ENCODE results near the gene BABAM2. TPM values are rescaled to one million over a fixed set of nuclear protein-coding genes. Genes with fewer than 3 reads are reported as not detected.
"Not testable (repeated sequence)": the region's sequence is repeated elsewhere in the genome, so short reads cannot be mapped to it uniquely, and the experiment has no call there.

The BABAM2 gene
- polyA plus RNA-seq, 3 donors: 33.2 to 52.8 (median 49.3) TPM

DNA sequence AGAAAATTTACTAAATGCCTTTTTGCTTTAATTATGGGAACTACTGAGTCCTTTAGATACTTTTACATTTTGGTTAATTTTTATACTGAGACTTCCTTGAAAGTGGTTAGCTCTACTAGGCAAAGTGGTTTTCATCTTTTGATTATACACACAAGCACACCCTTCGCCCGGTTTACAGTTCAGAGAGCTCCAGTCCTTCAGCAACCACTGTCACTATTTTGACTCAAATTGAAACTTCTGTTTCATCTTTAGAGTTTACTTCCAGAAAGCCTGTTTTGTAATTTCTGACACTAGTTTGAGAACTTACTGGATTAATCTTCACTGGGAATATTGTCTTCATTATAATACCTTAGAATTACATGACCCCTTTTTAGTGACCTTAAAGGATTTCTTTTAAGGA lies 361.8 kb downstream of the BABAM2 start:
- intact Hi-C loops (cut with micrococcal nuclease): no loop called here
- H3K9me3 ChIP-seq (replicated peaks in 1 of 2; ENCODE audit: control insufficient read depth in 1 of 2, insufficient read depth in 1 of 2, low read length in 2 of 2): no peaks in the 10 kb centered on the region

DNA sequence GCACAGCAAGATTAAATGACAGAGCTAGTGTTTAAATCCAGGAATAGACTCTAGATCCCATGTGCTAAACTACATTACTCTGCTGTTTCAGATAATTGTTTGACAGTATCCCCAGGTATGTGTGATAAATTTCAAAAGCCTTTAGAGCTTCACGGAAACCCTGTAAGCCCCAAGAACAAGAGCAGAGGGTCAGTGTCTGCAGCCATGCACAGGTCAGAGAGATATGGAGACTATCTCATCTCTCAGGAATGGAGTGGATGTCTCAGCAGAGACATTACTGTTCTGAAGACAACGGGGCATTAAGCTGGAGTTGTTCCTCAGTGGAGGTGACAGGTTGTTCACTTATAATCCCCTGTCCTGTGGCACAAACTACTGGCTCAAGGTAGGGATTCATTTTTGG lies 363.0 kb downstream of the BABAM2 start:
- H3K9me3 ChIP-seq (replicated peaks in 1 of 2; ENCODE audit: control insufficient read depth in 1 of 2, insufficient read depth in 1 of 2, low read length in 2 of 2): no peaks in the 10 kb centered on the region
- no peak overlapping the region for H3K9ac ChIP-seq (ENCODE audit: insufficient read depth, low read length, poor library complexity, severe bottlenecking)
- Mint-ChIP-seq H3K27ac (no peak overlapping the region), H3K36me3 (peaks cover 17 to 29% of the 10 kb centered on the region in 2 donors), H3K4me3 (no peak overlapping the region), H3K9me3 (peaks cover 0 to 8% (median 0%) of the 10 kb centered on the region in 7 donors), H3K4me1 (peaks cover 6% of the 10 kb centered on the region), H3K27me3 (ENCODE audit: low read depth in 3 of 3) (peaks cover 0 to 4% (median 3%) of the 10 kb centered on the region in 3 donors)
- no peaks in the 10 kb centered on the region for H3K4me1 ChIP-seq (ENCODE audit: control insufficient read depth in 1 of 2, insufficient read depth in 2 of 2, low read length in 2 of 2)
- no peaks in the 10 kb centered on the region for H3K79me2 ChIP-seq (ENCODE audit: insufficient read depth, low read length)
- 100% methylated on average over 2 of the region's 2 CpGs for WGBS (ENCODE audit: insufficient coverage)
- no peak for TF ChIP-seq CTCF (IDR thresholded peaks at IDR 0.05)
- no peak overlapping the region for H3K4me2 ChIP-seq (replicated peaks; ENCODE audit: extremely low read depth, low read length, poor library complexity, severe bottlenecking)
- no peak for DNase-seq
- H3K27ac ChIP-seq (ENCODE audit: low read depth in 1 of 2, low read length in 2 of 2): no peak overlapping the region
- no peaks in the 10 kb centered on the region for H3K27me3 ChIP-seq (ENCODE audit: control insufficient read depth in 2 of 2, insufficient read depth in 2 of 2, low read length in 2 of 2)
- H3K36me3 ChIP-seq (replicated peaks in 1 of 2; ENCODE audit: control insufficient read depth in 1 of 2, insufficient read depth in 2 of 2, low read length in 2 of 2): peaks cover 0 to 11% of the 10 kb centered on the region in 2 donors
- no peaks in the 10 kb centered on the region for H4K20me1 ChIP-seq (ENCODE audit: insufficient read depth, low read length)
- no peak overlapping the region for H3K4me3 ChIP-seq (replicated peaks in 1 of 3; ENCODE audit: low read depth in 2 of 3, low read length in 3 of 3)
- intact Hi-C loops (cut with micrococcal nuclease): no loop called here
- H2AFZ ChIP-seq (ENCODE audit: insufficient read depth, low read depth, low read length, poor library complexity, severe bottlenecking): no peak overlapping the region

More for the DNA sequence above, 361.8 kb downstream of the BABAM2 start:
- Histone ChIP-seq H4K20me1 (ENCODE audit: insufficient read depth, low read length) (no peaks in the 10 kb centered on the region), H3K4me1 (ENCODE audit: control insufficient read depth in 1 of 2, insufficient read depth in 2 of 2, low read length in 2 of 2) (no peaks in the 10 kb centered on the region), H3K36me3 (replicated peaks in 1 of 2; ENCODE audit: control insufficient read depth in 1 of 2, insufficient read depth in 2 of 2, low read length in 2 of 2) (peaks cover 0 to 14% of the 10 kb centered on the region in 2 donors), H3K9ac (ENCODE audit: insufficient read depth, low read length, poor library complexity, severe bottlenecking) (no peak overlapping the region), H3K79me2 (ENCODE audit: insufficient read depth, low read length) (no peaks in the 10 kb centered on the region), H3K27ac (ENCODE audit: low read depth in 1 of 2, low read length in 2 of 2) (no peak overlapping the region), H3K4me3 (replicated peaks in 1 of 3; ENCODE audit: low read depth in 2 of 3, low read length in 3 of 3) (no peak overlapping the region), H2AFZ (ENCODE audit: insufficient read depth, low read depth, low read length, poor library complexity, severe bottlenecking) (no peak overlapping the region), H3K4me2 (replicated peaks; ENCODE audit: extremely low read depth, low read length, poor library complexity, severe bottlenecking) (no peak overlapping the region), H3K27me3 (ENCODE audit: control insufficient read depth in 2 of 2, insufficient read depth in 2 of 2, low read length in 2 of 2) (no peaks in the 10 kb centered on the region)
- H3K4me3 Mint-ChIP-seq: no peak overlapping the region
- H3K27ac Mint-ChIP-seq: no peak overlapping the region
- WGBS (ENCODE audit: insufficient coverage): 63% methylated on average over 2 of the region's 2 CpGs
- peaks cover 11% of the 10 kb centered on the region for H3K4me1 Mint-ChIP-seq
- peaks cover 0 to 7% (median 0%) of the 10 kb centered on the region in 7 donors for H3K9me3 Mint-ChIP-seq
- peaks cover 0 to 2% (median 2%) of the 10 kb centered on the region in 3 donors for H3K27me3 Mint-ChIP-seq (ENCODE audit: low read depth in 3 of 3)
- DNase-seq: no peak
- peaks cover 24 to 32% of the 10 kb centered on the region in 2 donors for H3K36me3 Mint-ChIP-seq
- TF ChIP-seq CTCF (IDR thresholded peaks at IDR 0.05): no peak

GRCh38 chr2:28255231-28255630 lies 364.7 kb downstream of the BABAM2 start:
- H3K4me3 ChIP-seq (replicated peaks in 1 of 3; ENCODE audit: low read depth in 2 of 3, low read length in 3 of 3): not testable (repeated sequence)

More at GRCh38 chr2:28255231-28255630, 364.7 kb downstream of the BABAM2 start:
- H3K4me3 Mint-ChIP-seq; H3K27me3 Mint-ChIP-seq (ENCODE audit: low read depth in 3 of 3); H3K27ac ChIP-seq (ENCODE audit: low read depth in 1 of 2, low read length in 2 of 2); DNase-seq; H2AFZ ChIP-seq (ENCODE audit: insufficient read depth, low read depth, low read length, poor library complexity, severe bottlenecking); H3K4me2 ChIP-seq (replicated peaks; ENCODE audit: extremely low read depth, low read length, poor library complexity, severe bottlenecking); H3K36me3 ChIP-seq (replicated peaks in 1 of 2; ENCODE audit: control insufficient read depth in 1 of 2, insufficient read depth in 2 of 2, low read length in 2 of 2); H3K9ac ChIP-seq (ENCODE audit: insufficient read depth, low read length, poor library complexity, severe bottlenecking); H3K4me1 ChIP-seq (ENCODE audit: control insufficient read depth in 1 of 2, insufficient read depth in 2 of 2, low read length in 2 of 2); H3K4me1 Mint-ChIP-seq; H3K9me3 ChIP-seq (replicated peaks in 1 of 2; ENCODE audit: control insufficient read depth in 1 of 2, insufficient read depth in 1 of 2, low read length in 2 of 2); H3K79me2 ChIP-seq (ENCODE audit: insufficient read depth, low read length); intact Hi-C loops (cut with micrococcal nuclease); H4K20me1 ChIP-seq (ENCODE audit: insufficient read depth, low read length); H3K27me3 ChIP-seq (ENCODE audit: control insufficient read depth in 2 of 2, insufficient read depth in 2 of 2, low read length in 2 of 2): not testable (repeated sequence)
- peaks cover 0 to 10% (median 0%) of the 10 kb centered on the region in 7 donors for H3K9me3 Mint-ChIP-seq
- H3K36me3 Mint-ChIP-seq: peaks cover 16 to 26% of the 10 kb centered on the region in 2 donors
- peak overlapping the region in 1 of 7 donors; percentile 56 for H3K27ac Mint-ChIP-seq
- WGBS (ENCODE audit: insufficient coverage): 100% methylated on average over 1 of the region's 4 CpGs
